Ishikawa (cell line): ENCODE measurements around the gene NOD1.

Source experiments
- CEBPB ChIP-seq: IDR thresholded peaks from 2 replicates; pipeline ENCODE4 v1.6.1; 2012
- EP300 ChIP-seq: IDR thresholded peaks from 2 replicates; pipeline ENCODE4 v1.6.1; 2012; ENCODE audit warnings: borderline replicate concordance
- MAX ChIP-seq: IDR thresholded peaks from 2 replicates; pipeline ENCODE4 v1.6.1; 2012
- TAF1 ChIP-seq: IDR thresholded peaks from 2 replicates; pipeline ENCODE4 v1.6.1; 2012; ENCODE audit warnings: low read depth, mild to moderate bottlenecking

DNA sequence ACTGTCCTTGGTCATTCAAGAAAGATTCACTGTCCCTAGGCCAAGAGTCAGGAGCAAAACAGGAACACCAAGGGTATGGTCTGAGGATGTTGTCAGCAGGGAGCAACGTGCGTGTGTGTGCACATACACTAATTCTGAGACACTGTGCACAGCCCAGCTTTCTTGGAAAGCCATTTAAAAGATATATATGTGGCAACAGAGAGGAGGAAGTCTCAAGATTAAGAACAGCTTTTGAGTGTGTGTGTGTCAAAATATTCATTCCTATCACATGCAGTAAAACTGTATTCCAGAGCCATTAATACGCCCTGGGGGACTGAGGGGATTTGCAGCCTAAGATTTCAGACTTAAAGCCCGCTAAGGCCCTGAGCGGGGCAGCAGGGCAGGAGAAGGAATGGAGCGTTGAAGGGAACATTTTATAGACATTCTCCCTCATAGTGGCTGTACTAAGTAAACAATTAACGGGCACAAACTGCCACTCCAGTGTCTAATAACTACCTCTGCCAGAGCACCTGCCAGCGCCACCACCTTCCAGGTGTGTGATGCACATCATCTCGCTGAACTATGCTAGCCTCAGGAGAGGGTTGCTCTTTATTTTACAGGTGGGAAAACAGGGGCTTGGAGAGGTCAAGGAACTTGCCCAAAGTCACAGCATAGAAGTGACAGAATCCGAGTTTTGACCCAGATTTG, 2.0 kb downstream of the NOD1 start:
- no peak for TF ChIP-seq EP300
- TF ChIP-seq CEBPB: no peak
- no peak for TF ChIP-seq TAF1
- no peak for TF ChIP-seq MAX
